Endothelial cell of umbilical vein (primary cell): ENCODE results near the gene EIF3I. TPM values are rescaled to one million over a fixed set of nuclear protein-coding genes. Genes with fewer than 3 reads are reported as not detected.

Experiments
- BruUV-seq: library from RNA; stranded (reverse); fragments of 400-500 nt; replicated peaks from 2 replicates; lab custom pipeline; 2021; lab: Mats Ljungman, UMichigan
- CTCF ChIA-PET: fragments of 300-600, 350-600 bp; sonication (Branson Sonifier 250); formaldehyde crosslinking; loops from one replicate; lab custom pipeline; 2021; ENCODE audit warnings: antibody characterized with exemption, inconsistent platforms; lab: Charles Lee
- POLR2A ChIA-PET: fragments of 300-600, 350-600 bp; sonication (Branson Sonifier 250); formaldehyde crosslinking; loops from one replicate; lab custom pipeline; 2021; ENCODE audit warnings: antibody characterized with exemption, inconsistent platforms; lab: Charles Lee
- DNase-seq: peaks from one replicate; pipeline ENCODE4 v3.0.0-alpha.2; 2011; ENCODE audit warnings: low read depth, low spot score
- FAIRE-seq: peaks from 2 replicates; lab custom pipeline; 2011; peaks lifted over from hg19 to GRCh38; lab: Jason Lieb, UNC
- H2AFZ ChIP-seq: 2 replicates; pipeline ENCODE4 v1.6.0; 2012; ENCODE audit warnings: low read depth, low read length, control low read depth, inconsistent platforms
- H3K27ac ChIP-seq: 2 replicates; pipeline ENCODE4 v1.5.1; 2011; ENCODE audit warnings: low read depth, mild to moderate bottlenecking, control low read depth, low read length, moderate library complexity; ENCODE audit not compliant: insufficient read depth
- H3K27me3 ChIP-seq, 2 experiments: 2 replicates each; pipeline versions ENCODE4 v1.6.0 to v1.6.1; 2011; ENCODE audit warnings: low read length in 2 of 2, mixed read lengths in 1 of 2; ENCODE audit not compliant: control insufficient read depth in 2 of 2, insufficient read depth in 2 of 2
- H3K36me3 ChIP-seq, 2 experiments: 2 replicates in 1 of 2; 3 replicates in 1 of 2; pipeline ENCODE4 v1.5.1; 2011; ENCODE audit warnings: low read length in 2 of 2, mild to moderate bottlenecking in 1 of 2, moderate library complexity in 1 of 2; ENCODE audit not compliant: control insufficient read depth in 2 of 2, insufficient read depth in 2 of 2; ENCODE audit errors: extremely low read depth in 1 of 2
- H3K4me1 ChIP-seq: 3 replicates; pipeline ENCODE4 v1.5.1; 2011; ENCODE audit warnings: mild to moderate bottlenecking, low read length; ENCODE audit not compliant: control insufficient read depth, insufficient read depth; ENCODE audit errors: extremely low read depth
- H3K4me2 ChIP-seq: 2 replicates; pipeline ENCODE4 v1.6.1; 2011; ENCODE audit warnings: low read length, control low read depth, mixed read lengths; ENCODE audit not compliant: insufficient read depth
- H3K4me3 ChIP-seq, 3 experiments: fragments of 200-600 bp in 1 of 3; sonication (generic), shearing (Covaris generic) in 1 of 3; replicated peaks in 1 of 3; 2 replicates each; pipeline ENCODE4 v1.5.1; 2011 to 2016; ENCODE audit warnings: control low read depth in 3 of 3, low read length in 3 of 3, mild to moderate bottlenecking in 2 of 3, inconsistent platforms in 1 of 3, low read depth in 1 of 3, moderate library complexity in 1 of 3; ENCODE audit not compliant: insufficient read depth in 1 of 3
- H3K79me2 ChIP-seq: 2 replicates; pipeline ENCODE4 v1.6.0; 2012; ENCODE audit warnings: low read length, inconsistent platforms; ENCODE audit not compliant: control insufficient read depth, insufficient read depth
- H3K9ac ChIP-seq: replicated peaks from 2 replicates; pipeline ENCODE3; 2011; ENCODE audit warnings: low read length, control low read depth; ENCODE audit not compliant: insufficient read depth; ENCODE audit errors: extremely low read depth
- H3K9me1 ChIP-seq: replicated peaks from 3 replicates; pipeline ENCODE4 v1.6.0; 2011; ENCODE audit warnings: mild to moderate bottlenecking, low read length; ENCODE audit not compliant: control insufficient read depth, insufficient read depth; ENCODE audit errors: extremely low read depth
- H3K9me3 ChIP-seq: replicated peaks from 2 replicates; pipeline ENCODE4 v1.5.1; 2012; ENCODE audit warnings: low read length, inconsistent platforms; ENCODE audit not compliant: control insufficient read depth, insufficient read depth
- H4K20me1 ChIP-seq: replicated peaks from 2 replicates; pipeline ENCODE3; 2011; ENCODE audit warnings: mild to moderate bottlenecking, low read length; ENCODE audit not compliant: control insufficient read depth, insufficient read depth; ENCODE audit errors: extremely low read depth
- CTCF ChIP-seq, 2 donors: IDR thresholded peaks; 1 replicate in 1 of 2; 2 replicates in 1 of 2; pipeline ENCODE4 v1.5.1; 2011; ENCODE audit warnings: low read length in 2 of 2, mild to moderate bottlenecking in 2 of 2, moderate library complexity in 2 of 2, control low read depth in 1 of 2, inconsistent platforms in 1 of 2, low read depth in 1 of 2; ENCODE audit not compliant: insufficient read depth in 1 of 2; ENCODE audit errors: extremely low read depth in 1 of 2
- GATA2 ChIP-seq: IDR thresholded peaks from 2 replicates; pipeline ENCODE4 v1.7.0; 2011; ENCODE audit warnings: low read depth, mild to moderate bottlenecking, moderate library complexity, mixed read lengths, low read length; ENCODE audit not compliant: insufficient read length, insufficient read depth
- JUN ChIP-seq: IDR thresholded peaks from 2 replicates; pipeline ENCODE4 v1.6.1; 2011; ENCODE audit warnings: borderline replicate concordance, low read depth; ENCODE audit not compliant: insufficient read length, insufficient read depth
- MAX ChIP-seq: IDR thresholded peaks from 2 replicates; pipeline ENCODE4 v1.6.1; 2011; ENCODE audit not compliant: insufficient read depth, insufficient read length
- POLR2A ChIP-seq: IDR thresholded peaks from 2 replicates; pipeline ENCODE4 v1.6.1; 2012; ENCODE audit warnings: low read depth, mild to moderate bottlenecking, control low read depth, low read length
- POLR2AphosphoS5 ChIP-seq: IDR thresholded peaks from 2 replicates; pipeline ENCODE4 v1.6.1; 2012; ENCODE audit warnings: low read depth, mild to moderate bottlenecking, control low read depth, low read length, moderate library complexity; ENCODE audit not compliant: insufficient read depth
- dilution Hi-C: fragments of 300-500 bp; cut with MboI; formaldehyde crosslinking; loops from one replicate; pipeline ENCODE4 v1.15.0; 2019; ENCODE audit warnings: low sequenced_read_pairs; ENCODE audit not compliant: extremely low pct_ligation_motif_present
- intact Hi-C: fragments of 100-400 bp; cut with micrococcal nuclease; formaldehyde crosslinking; loops from one replicate; pipeline ENCODE4 v1.10.0; 2022
- polyA plus RNA-seq, 4 experiments: library from polyadenylated mRNA; depleted of rRNA in 3 of 4; stranded (reverse) in 3 of 4; unstranded in 1 of 4; fragments of >200 nt; gene quantifications; 2 replicates each; pipeline versions ENCODE4 v1.2.1 to v1.2.3, GENCODE V29; 2011 to 2012; ENCODE audit warnings: missing spikeins in 1 of 4
- total RNA-seq: library from RNA; stranded (reverse); gene quantifications from 2 replicates; pipeline ENCODE4 v1.2.3, GENCODE V29; 2021

The EIF3I gene
- total and polyA plus RNA-seq, 2 donors (not counting 3 experiments of a cell fraction or from before 2014, with no cell fraction given), result 186 to 331 TPM

GRCh38 chr1:32220746-32221580 lies 1.2 kb upstream of the EIF3I start:
- ChIA-PET CTCF (interaction anchor here (0.6 to 2.3 kb wide), 5 partner anchors 10 to 173 kb away, joined by 3 to 7 read pairs (median 3); partner anchors contain the start of gene BSDC1), POLR2A (interaction anchor here (0.5 kb wide), 1 partner anchor 574 kb away, joined by 4 read pairs; no protein-coding TSS in a partner anchor)
- H3K4me2 ChIP-seq, result peak overlapping the region; percentile 86
- H3K9me3 ChIP-seq, result no peaks in the 10 kb centered on the region
- TF ChIP-seq POLR2AphosphoS5 (no peak), CTCF (IDR thresholded peaks at IDR 0.05; ENCODE audit: extremely low read depth in 1 of 2, insufficient read depth in 1 of 2, low read depth in 1 of 2, low read length in 2 of 2) (no peak), JUN (no peak), GATA2 (no peak), MAX (no peak), POLR2A (no peak)
- dilution Hi-C loops (no loop called here), intact Hi-C loops (loop anchor here (5.0 kb wide), 1 partner anchor 116 kb away; the partner anchor contains the start of gene MARCKSL1)
- H3K36me3 ChIP-seq, result peaks cover 4 to 14% of the 10 kb centered on the region in 2 experiments
- no peak for DNase-seq
- no peak overlapping the region for H3K9ac ChIP-seq
- H2AFZ ChIP-seq, result no peak overlapping the region
- H4K20me1 ChIP-seq, result no peaks in the 10 kb centered on the region
- H3K4me3 ChIP-seq, result peak overlapping the region in 2 of 3 experiments; percentile 79 to 81
- BruUV-seq, result no TSS peak
- no peak overlapping the region for H3K27ac ChIP-seq
- H3K79me2 ChIP-seq, result peaks cover 24% of the 10 kb centered on the region
- H3K27me3 ChIP-seq, result no peaks in the 10 kb centered on the region
- peak; percentile 26 for FAIRE-seq
- peaks cover 26% of the 10 kb centered on the region for H3K4me1 ChIP-seq
- H3K9me1 ChIP-seq, result no peaks in the 10 kb centered on the region
